ENCODE data around the gene GYS1.

DNA sequence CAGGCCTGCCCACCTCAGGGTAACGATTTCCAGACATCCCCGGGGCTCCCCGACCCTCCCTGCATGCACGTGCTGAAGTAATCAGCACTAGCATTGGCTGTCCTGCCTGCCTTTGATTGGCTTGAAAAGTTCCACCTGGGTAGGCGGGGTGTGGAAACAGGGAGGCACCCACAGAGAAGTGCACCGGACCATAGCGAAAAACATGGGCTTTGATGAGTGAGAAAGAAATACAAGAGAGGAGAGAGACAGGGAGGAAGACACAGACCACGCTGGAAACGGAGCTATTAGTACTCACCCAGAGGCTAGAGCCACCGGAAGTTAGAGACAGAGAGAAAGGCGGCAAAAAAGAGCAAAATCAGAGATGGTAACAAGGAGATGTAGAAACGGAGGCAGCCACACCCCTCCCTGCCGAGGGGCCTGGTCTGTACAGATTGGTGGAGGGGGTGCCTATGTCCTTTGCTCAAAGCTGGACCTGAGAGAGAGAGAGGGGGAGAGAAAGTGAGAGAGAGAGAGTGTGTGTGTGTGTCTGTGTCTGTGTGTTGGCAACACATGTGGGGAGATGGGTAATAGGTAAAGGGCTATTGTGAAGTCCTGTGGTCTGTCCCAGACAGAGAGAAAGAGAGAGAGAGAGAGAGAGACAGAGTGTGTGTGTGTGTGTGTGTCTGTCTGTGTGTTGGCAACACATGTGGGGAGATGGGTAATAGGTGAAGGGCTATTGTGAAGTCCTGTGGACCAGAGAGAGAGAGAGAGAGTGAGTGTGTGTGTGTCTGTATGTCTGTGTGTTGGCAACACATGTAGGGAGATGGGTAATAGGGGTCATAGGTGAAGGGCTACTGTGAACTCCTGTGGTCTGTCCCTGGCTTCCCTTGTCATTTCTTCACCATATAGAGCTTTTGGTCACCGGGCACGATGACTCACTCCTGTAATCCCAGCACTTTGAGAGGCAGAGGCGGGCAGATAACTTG, 28.1 kb upstream of the GYS1 start:
- TF ChIP-seq, protein P1, sequence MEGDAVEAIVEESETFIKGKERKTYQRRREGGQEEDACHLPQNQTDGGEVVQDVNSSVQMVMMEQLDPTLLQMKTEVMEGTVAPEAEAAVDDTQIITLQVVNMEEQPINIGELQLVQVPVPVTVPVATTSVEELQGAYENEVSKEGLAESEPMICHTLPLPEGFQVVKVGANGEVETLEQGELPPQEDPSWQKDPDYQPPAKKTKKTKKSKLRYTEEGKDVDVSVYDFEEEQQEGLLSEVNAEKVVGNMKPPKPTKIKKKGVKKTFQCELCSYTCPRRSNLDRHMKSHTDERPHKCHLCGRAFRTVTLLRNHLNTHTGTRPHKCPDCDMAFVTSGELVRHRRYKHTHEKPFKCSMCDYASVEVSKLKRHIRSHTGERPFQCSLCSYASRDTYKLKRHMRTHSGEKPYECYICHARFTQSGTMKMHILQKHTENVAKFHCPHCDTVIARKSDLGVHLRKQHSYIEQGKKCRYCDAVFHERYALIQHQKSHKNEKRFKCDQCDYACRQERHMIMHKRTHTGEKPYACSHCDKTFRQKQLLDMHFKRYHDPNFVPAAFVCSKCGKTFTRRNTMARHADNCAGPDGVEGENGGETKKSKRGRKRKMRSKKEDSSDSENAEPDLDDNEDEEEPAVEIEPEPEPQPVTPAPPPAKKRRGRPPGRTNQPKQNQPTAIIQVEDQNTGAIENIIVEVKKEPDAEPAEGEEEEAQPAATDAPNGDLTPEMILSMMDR (IDR thresholded peaks at IDR 0.05) = no peak
- no peak for TF ChIP-seq POLR2AphosphoS5 (IDR thresholded peaks at IDR 0.05)
